Measurements from ENCODE around the gene SKP1. TPM values are rescaled to one million over a fixed set of nuclear protein-coding genes. Genes with fewer than 3 reads are reported as not detected.
A peak's percentile ranks its signal among the peaks of the same experiment; 100 is the strongest.

The SKP1 gene
- total RNA-seq, 1 donor from 2014 or later, result 506 TPM

DNA sequence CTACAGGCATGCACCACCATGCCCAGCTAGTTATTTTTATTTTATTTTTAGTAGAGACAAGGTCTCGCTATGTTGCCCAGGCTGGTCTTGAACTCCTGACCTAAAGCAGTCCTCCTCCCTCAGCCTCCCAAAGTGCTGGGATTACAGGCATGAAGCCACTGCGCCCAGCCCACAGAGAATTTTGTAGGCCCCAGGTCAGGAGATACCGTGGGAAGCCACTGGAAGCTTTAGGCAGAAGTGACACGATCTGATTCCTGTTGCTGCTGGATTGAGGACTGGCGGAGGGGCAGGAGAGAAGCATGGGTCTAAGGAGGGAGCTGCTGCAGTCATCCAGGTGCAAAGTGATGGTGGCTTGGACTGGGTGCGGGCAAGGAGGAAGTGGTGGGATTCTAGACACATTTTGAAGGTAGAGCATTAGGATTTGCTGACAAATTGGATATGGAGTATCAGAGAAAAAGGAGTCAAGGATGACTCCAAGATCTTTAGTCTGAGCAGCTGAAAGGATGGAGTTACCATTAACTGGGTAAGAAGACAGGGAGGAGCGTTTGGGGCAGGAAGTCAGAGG, 41.6 kb downstream of the SKP1 start:
- TF ChIP-seq, protein P1, sequence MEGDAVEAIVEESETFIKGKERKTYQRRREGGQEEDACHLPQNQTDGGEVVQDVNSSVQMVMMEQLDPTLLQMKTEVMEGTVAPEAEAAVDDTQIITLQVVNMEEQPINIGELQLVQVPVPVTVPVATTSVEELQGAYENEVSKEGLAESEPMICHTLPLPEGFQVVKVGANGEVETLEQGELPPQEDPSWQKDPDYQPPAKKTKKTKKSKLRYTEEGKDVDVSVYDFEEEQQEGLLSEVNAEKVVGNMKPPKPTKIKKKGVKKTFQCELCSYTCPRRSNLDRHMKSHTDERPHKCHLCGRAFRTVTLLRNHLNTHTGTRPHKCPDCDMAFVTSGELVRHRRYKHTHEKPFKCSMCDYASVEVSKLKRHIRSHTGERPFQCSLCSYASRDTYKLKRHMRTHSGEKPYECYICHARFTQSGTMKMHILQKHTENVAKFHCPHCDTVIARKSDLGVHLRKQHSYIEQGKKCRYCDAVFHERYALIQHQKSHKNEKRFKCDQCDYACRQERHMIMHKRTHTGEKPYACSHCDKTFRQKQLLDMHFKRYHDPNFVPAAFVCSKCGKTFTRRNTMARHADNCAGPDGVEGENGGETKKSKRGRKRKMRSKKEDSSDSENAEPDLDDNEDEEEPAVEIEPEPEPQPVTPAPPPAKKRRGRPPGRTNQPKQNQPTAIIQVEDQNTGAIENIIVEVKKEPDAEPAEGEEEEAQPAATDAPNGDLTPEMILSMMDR (IDR thresholded peaks at IDR 0.05; ENCODE audit: borderline replicate concordance), result no peak
- Histone ChIP-seq H3K36me3 (peaks cover 29% of the 10 kb centered on the region), H3K27me3 (ENCODE audit: low read depth) (no peaks in the 10 kb centered on the region), H3K9me3 (replicated peaks) (no peaks in the 10 kb centered on the region), H3K27ac (replicated peaks) (no peak overlapping the region), H3K4me1 (peaks cover 25% of the 10 kb centered on the region), H3K4me3 (no peak overlapping the region)
- intact Hi-C loops (cut with micrococcal nuclease), result no loop called here
- DNase-seq, result peak; percentile 3

DNA sequence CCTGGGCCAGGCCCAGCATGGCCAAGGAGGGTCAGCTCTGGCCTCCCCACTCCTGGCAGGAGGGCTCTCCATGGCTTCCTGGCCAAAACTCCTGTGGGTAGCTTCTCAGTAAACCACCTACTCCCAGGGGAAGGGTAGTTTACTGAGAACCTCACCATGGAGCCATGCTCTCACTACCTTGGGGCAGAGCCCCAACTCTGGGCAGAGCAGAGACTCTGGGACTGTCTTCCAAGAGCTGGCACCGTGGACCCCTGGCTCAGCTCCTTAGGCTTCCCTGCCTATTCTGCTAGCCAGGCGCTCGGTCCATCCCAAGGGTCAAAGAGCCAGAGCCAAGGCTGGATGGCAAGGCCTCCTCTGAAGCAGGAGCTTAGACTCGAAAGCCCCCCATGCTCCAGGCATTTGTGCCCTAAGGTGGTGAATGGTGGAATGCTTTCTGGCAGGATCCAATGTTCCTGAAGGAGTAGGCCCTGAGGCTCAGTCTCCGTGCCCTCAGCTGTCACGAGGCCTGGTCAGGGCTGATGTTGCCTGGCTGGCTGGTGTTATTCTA, 42.7 kb downstream of the SKP1 start:
- no peaks in the 10 kb centered on the region for H3K27me3 ChIP-seq (ENCODE audit: low read depth)
- peaks cover 20% of the 10 kb centered on the region for H3K36me3 ChIP-seq
- peak; percentile 12 for DNase-seq
- TF ChIP-seq, protein P1 (IDR thresholded peaks at IDR 0.05; ENCODE audit: borderline replicate concordance), result no peak
- no peak overlapping the region for H3K4me3 ChIP-seq
- peaks cover 24% of the 10 kb centered on the region for H3K4me1 ChIP-seq
- no peaks in the 10 kb centered on the region for H3K9me3 ChIP-seq (replicated peaks)
- H3K27ac ChIP-seq (replicated peaks), result no peak overlapping the region
- intact Hi-C loops (cut with micrococcal nuclease), result no loop called here

DNA sequence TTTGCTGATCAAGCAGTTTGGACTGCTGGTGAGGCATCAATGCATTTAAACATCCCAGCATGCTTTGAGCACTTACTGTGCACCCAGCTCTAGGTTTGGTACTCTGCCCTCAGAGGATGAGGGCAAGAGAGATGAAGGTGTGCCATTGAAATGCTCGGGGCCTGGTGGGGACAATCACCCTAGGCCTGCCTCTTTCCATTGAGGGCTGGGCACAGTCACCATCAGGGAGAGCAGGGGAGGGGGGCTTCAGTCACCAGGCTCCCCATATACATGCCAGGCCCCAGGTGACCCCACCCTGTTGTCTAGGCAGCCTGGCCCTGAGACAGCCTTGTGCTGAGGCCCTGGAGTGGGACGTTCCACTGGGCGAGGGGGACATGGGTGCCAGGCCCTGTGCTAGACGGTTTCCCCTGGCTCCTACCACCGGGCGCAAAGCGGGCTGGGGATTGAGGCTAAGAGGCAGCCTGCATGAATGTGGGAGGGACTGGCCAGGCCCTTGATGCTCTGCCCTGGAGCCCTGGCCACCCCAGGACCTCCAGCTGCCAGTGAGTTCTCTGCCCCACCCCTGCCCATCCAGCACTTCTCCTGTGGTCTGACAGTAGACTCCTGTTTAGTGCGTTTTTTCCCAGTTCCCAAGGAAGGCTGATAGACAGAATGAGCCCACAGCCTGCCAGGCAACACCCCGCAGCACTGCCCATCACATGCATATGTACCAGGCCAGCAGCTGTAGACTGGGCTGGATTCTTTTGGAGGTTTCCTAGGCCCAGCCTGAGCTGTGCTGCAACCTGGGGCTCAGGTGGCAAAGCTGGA, 43.4 kb downstream of the SKP1 start:
- no peak overlapping the region for H3K27ac ChIP-seq (replicated peaks)
- H3K4me1 ChIP-seq, result peaks cover 29% of the 10 kb centered on the region
- H3K9me3 ChIP-seq (replicated peaks), result no peaks in the 10 kb centered on the region
- H3K4me3 ChIP-seq, result no peak overlapping the region
- TF ChIP-seq, protein P1 (IDR thresholded peaks at IDR 0.05; ENCODE audit: borderline replicate concordance), result no peak
- DNase-seq, result peak; percentile 9
- H3K36me3 ChIP-seq, result peaks cover 20% of the 10 kb centered on the region
- intact Hi-C loops (cut with micrococcal nuclease), result no loop called here
- H3K27me3 ChIP-seq (ENCODE audit: low read depth), result no peaks in the 10 kb centered on the region

DNA sequence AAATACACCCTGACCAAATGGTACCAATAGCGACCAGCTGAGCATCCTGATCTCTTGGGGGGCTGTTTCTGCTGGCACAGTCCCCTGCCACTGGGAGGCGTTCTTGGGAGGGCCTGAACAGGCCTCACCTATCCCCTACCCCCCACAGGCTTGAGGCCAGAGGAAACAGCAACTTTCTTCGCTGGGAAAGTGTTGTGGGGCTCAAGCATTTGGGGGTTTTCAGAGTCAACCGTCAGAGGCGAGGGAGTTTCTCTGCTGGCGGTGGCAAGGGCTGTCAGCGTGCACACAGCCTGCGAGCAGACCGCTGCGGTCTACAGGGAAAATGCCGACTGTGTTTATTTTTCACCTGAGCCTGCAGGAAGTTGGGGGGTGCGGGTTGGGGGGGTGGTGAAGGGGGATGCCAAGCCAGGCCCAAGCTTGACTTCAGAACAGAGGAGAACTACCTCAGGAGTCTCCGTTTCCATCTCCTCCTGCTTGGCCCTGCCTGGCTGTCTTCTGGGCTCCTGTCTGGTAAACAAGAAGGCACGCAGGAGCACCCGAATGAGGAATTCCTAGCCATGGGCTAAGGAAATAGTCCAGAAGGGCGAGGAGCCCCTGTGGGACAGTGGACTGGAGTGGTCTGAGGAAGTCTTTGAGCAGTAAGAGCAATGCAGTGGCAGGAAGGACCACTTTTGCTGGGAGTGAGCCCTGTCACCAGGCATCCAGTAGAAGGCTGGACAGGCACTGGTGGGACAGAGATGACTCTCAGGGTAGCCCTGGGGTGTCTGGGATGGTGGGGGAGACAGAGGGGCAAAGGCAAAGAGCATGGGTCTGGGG, 44.2 kb downstream of the SKP1 start:
- no peak overlapping the region for H3K4me3 ChIP-seq
- no peaks in the 10 kb centered on the region for H3K27me3 ChIP-seq (ENCODE audit: low read depth)
- intact Hi-C loops (cut with micrococcal nuclease), result no loop called here
- H3K4me1 ChIP-seq, result peaks cover 37% of the 10 kb centered on the region
- H3K36me3 ChIP-seq, result peaks cover 20% of the 10 kb centered on the region
- no peaks in the 10 kb centered on the region for H3K9me3 ChIP-seq (replicated peaks)
- no peak overlapping the region for H3K27ac ChIP-seq (replicated peaks)
- TF ChIP-seq, protein P1 (IDR thresholded peaks at IDR 0.05; ENCODE audit: borderline replicate concordance), result no peak
- peak; percentile 9 for DNase-seq

DNA sequence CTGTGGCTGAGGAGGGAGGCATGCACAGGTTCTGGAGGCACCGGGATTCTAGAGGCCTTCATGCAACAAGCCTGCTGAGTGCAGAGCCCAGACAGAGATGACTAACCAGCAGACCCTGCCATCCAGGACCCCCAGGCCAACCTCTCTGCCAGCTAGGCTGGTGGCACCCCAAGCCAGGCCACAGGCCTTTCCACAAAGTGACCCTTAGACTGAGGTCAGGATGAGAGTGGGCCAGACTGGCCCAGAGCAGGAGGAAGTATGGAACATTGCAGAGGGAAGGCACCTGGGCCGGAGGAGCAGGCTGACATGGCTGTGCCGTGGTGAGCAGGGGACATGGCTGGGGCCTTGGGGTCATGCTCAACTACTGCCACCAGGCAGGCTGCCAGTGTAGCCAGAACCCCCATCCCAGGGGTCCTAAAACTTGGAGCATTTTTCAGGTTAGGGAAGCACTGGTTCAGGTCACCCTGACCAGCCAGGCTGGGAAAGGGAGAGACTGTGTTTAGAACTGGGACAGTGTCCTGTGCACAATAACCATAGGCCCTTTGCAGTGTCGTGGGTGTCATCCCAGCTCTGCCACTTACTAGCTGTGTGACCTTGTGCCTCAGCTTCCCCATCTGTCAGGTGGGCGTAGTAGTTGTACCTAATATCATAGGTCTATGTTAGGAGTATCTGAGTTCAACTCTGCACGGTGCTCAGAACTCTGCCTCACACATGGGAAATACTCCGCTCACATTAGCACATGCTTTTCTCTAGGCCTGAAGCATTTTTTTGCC, 45.0 kb downstream of the SKP1 start:
- H3K27me3 ChIP-seq (ENCODE audit: low read depth), result no peaks in the 10 kb centered on the region
- DNase-seq, result peak; percentile 2
- H3K27ac ChIP-seq (replicated peaks), result no peak overlapping the region
- no peak overlapping the region for H3K4me3 ChIP-seq
- H3K4me1 ChIP-seq, result peaks cover 45% of the 10 kb centered on the region
- TF ChIP-seq, protein P1 (IDR thresholded peaks at IDR 0.05; ENCODE audit: borderline replicate concordance), result no peak
- peaks cover 15% of the 10 kb centered on the region for H3K36me3 ChIP-seq
- intact Hi-C loops (cut with micrococcal nuclease), result no loop called here
- H3K9me3 ChIP-seq (replicated peaks), result no peaks in the 10 kb centered on the region

Data from left ventricle myocardium inferior (tissue), 1 donor.